ENCODE measurements around the gene CDH24.

GRCh38 chr14:23033801-23034497, 23.4 kb downstream of the CDH24 start:
- TF ChIP-seq CTCF (IDR thresholded peaks at IDR 0.05) = no peak
- no peak for TF ChIP-seq POLR2A (IDR thresholded peaks at IDR 0.05; ENCODE audit: low read depth)
- no peak for TF ChIP-seq POLR2AphosphoS5 (IDR thresholded peaks at IDR 0.05)
- TF ChIP-seq EP300 (IDR thresholded peaks at IDR 0.05) = no peak
